Ishikawa (cell line): ENCODE results near the gene CD151.
A peak's percentile ranks its signal among the peaks of the same experiment; 100 is the strongest.

Experiments used
- CREB1 ChIP-seq: IDR thresholded peaks from 2 replicates; pipeline ENCODE4 v1.6.1; 2012; ENCODE audit warnings: low read depth
- EGR1 ChIP-seq: IDR thresholded peaks from 2 replicates; pipeline ENCODE4 v1.6.1; 2012
- EP300 ChIP-seq: IDR thresholded peaks from 2 replicates; pipeline ENCODE4 v1.6.1; 2012; ENCODE audit warnings: borderline replicate concordance
- FOXM1 ChIP-seq: IDR thresholded peaks from 2 replicates; pipeline ENCODE4 v1.6.1; 2012; ENCODE audit warnings: low read depth, borderline replicate concordance
- NFIC ChIP-seq: IDR thresholded peaks from 2 replicates; pipeline ENCODE4 v1.6.1; 2012
- RAD21 ChIP-seq: IDR thresholded peaks from 2 replicates; pipeline ENCODE4 v1.6.1; 2012; ENCODE audit warnings: low read depth
- REST ChIP-seq: IDR thresholded peaks from 2 replicates; pipeline ENCODE4 v1.6.1; 2012; ENCODE audit warnings: low read depth, mild to moderate bottlenecking
- TAF1 ChIP-seq: IDR thresholded peaks from 2 replicates; pipeline ENCODE4 v1.6.1; 2012; ENCODE audit warnings: low read depth, mild to moderate bottlenecking
- TCF12 ChIP-seq: IDR thresholded peaks from 2 replicates; pipeline ENCODE4 v1.6.1; 2012; ENCODE audit warnings: low read depth
- USF1 ChIP-seq: IDR thresholded peaks from 2 replicates; pipeline ENCODE4 v1.6.1; 2012
- YY1 ChIP-seq: IDR thresholded peaks from 2 replicates; pipeline ENCODE4 v1.6.1; 2012; ENCODE audit warnings: low read depth
- ZBTB7A ChIP-seq: IDR thresholded peaks from 2 replicates; pipeline ENCODE4 v1.6.1; 2012; ENCODE audit warnings: low read depth
- TF ChIP-seq, protein P1 (sequence below): IDR thresholded peaks from 2 replicates; pipeline ENCODE4 v1.6.1; 2012

DNA sequence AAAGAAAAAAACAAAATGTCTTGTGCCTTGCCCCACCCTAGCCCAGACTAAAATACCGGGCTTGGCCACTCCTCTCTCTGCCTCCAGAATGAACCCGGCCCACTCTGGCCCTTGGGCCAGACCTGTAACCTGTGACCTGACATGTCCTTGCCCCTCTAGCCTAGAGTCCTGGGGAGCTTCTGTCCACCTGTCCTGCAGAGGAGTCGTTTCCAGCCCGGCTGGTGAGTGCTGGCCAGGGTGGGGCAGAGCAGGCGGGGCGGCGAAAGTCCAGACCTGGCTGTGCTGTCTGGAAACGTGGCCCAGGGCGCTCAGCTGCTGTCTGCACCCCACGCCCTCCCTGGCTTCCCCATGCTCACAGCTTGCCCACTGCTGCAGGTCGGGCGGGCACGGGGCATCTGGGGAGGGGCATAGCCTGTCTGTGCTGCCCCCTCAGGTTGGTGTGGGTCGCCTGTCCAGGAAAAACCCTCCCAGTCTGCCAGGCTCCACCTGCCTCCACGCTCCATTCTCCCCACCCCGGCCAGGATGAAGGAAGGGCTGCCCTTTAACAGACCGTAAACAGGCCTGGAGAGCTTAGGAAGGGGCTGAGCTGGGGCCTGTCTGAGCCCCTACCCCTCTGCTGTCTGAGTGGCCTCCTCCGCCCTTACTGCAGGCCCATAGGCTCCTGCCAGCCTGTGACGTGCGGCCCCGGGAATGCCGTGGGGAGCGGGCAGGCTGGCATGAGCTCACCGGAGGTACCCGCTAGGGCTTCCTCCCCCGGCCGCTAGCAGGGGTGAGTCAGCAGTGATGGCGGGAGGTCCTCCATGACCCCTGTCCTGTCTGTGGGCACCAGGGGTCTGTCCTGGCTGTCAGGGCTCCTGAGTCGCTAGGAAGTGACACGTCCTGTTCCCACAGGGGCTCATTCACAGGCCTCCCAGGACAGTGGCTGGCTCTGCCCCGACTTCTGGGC is 1.9 kb downstream of the CD151 start:
- no peak for TF ChIP-seq EP300
- TF ChIP-seq, protein P1, sequence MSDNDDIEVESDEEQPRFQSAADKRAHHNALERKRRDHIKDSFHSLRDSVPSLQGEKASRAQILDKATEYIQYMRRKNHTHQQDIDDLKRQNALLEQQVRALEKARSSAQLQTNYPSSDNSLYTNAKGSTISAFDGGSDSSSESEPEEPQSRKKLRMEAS = peak; percentile 43; the same call in 1 of the 2 replicates
- TF ChIP-seq RAD21 = no peak
- TF ChIP-seq CREB1 = peak; percentile 63; the same call in 1 of the 2 replicates
- TF ChIP-seq TCF12 = peak; percentile 73
- peak; percentile 63; the same call in 1 of the 2 replicates for TF ChIP-seq ZBTB7A
- TF ChIP-seq FOXM1 = no peak
- TF ChIP-seq REST = no peak
- TF ChIP-seq TAF1 = no peak; the same call in 1 of the 2 replicates
- no peak for TF ChIP-seq USF1
- peak; percentile 68; the same call in 1 of the 2 replicates for TF ChIP-seq YY1
- no peak for TF ChIP-seq EGR1
- TF ChIP-seq NFIC = peak; percentile 49
